RWPE2 (cell line): ENCODE data around the gene REM2.
A peak's percentile ranks its signal among the peaks of the same experiment; 100 is the strongest.

Experiments
- ATAC-seq: fragments of 200-7000 bp; cut with Tn5 transposase; 3 replicates; pipeline ENCODE4 v1.9.1; 2021; ENCODE audit warnings: low read depth
- DNase-seq: peaks from one replicate; pipeline ENCODE4 v3.0.0-alpha.2; 2020; ENCODE audit warnings: low spot score
- H3K27ac ChIP-seq: fragments of 450-650 bp; 2 replicates; pipeline ENCODE4 v1.5.1; 2017; ENCODE audit warnings: mild to moderate bottlenecking; ENCODE audit not compliant: poor library complexity, severe bottlenecking
- H3K27me3 ChIP-seq: fragments of 250-450 bp; sonication (Bioruptor Pico); 2 replicates; pipeline ENCODE4 v1.5.1; 2021; ENCODE audit warnings: mild to moderate bottlenecking, moderate library complexity; ENCODE audit not compliant: insufficient read depth, poor library complexity, severe bottlenecking
- H3K36me3 ChIP-seq: fragments of 250-450 bp; sonication (Bioruptor Pico); 2 replicates; pipeline ENCODE4 v1.5.1; 2020; ENCODE audit warnings: low read depth, mild to moderate bottlenecking, moderate library complexity
- H3K4me1 ChIP-seq: fragments of 250-450 bp; sonication (Bioruptor Pico); 2 replicates; pipeline ENCODE4 v1.5.1; 2021; ENCODE audit warnings: mild to moderate bottlenecking, moderate library complexity; ENCODE audit not compliant: insufficient read depth, poor library complexity, severe bottlenecking
- H3K4me3 ChIP-seq: fragments of 250-450 bp; sonication (Bioruptor Pico); 2 replicates; pipeline ENCODE4 v1.5.1; 2021; ENCODE audit warnings: mild to moderate bottlenecking, moderate library complexity; ENCODE audit not compliant: severe bottlenecking
- H3K9me3 ChIP-seq: fragments of 250-450 bp; sonication (Bioruptor Pico); 2 replicates; pipeline ENCODE4 v1.5.1; 2021; ENCODE audit warnings: mild to moderate bottlenecking, moderate library complexity; ENCODE audit not compliant: severe bottlenecking
- CTCF ChIP-seq: fragments of 450-650 bp; IDR thresholded peaks from one replicate; pipeline ENCODE4 v1.5.1; 2017; ENCODE audit warnings: mild to moderate bottlenecking, moderate library complexity; ENCODE audit not compliant: poor library complexity, severe bottlenecking

The REM2 gene

GRCh38 chr14:22865424-22866405, 17.3 kb upstream of the REM2 start:
- peak; percentile 20 for TF ChIP-seq CTCF
- no peak for ATAC-seq
- Histone ChIP-seq H3K9me3 (no peaks in the 10 kb centered on the region), H3K4me1 (peaks cover 6% of the 10 kb centered on the region), H3K27ac (no peak overlapping the region), H3K27me3 (no peaks in the 10 kb centered on the region), H3K36me3 (no peaks in the 10 kb centered on the region), H3K4me3 (no peak overlapping the region)
- DNase-seq, result peak; percentile 24

GRCh38 chr14:22866874-22867273, 16.1 kb upstream of the REM2 start:
- TF ChIP-seq CTCF, result no peak
- H3K36me3 ChIP-seq, result no peaks in the 10 kb centered on the region
- no peak overlapping the region for H3K27ac ChIP-seq
- H3K4me1 ChIP-seq, result peaks cover 9% of the 10 kb centered on the region
- no peaks in the 10 kb centered on the region for H3K27me3 ChIP-seq
- ATAC-seq (no peak), DNase-seq (no peak)
- H3K9me3 ChIP-seq, result no peaks in the 10 kb centered on the region
- H3K4me3 ChIP-seq, result no peak overlapping the region

GRCh38 chr14:22870811-22871223, 12.2 kb upstream of the REM2 start:
- ATAC-seq, result no peak
- H3K36me3 ChIP-seq, result peaks cover 28% of the 10 kb centered on the region
- TF ChIP-seq CTCF, result no peak
- no peaks in the 10 kb centered on the region for H3K27me3 ChIP-seq
- peak overlapping the region; percentile 91 for H3K27ac ChIP-seq
- H3K9me3 ChIP-seq, result no peaks in the 10 kb centered on the region
- DNase-seq, result no peak
- H3K4me3 ChIP-seq, result peak overlapping the region; percentile 69
- H3K4me1 ChIP-seq, result peaks cover 9% of the 10 kb centered on the region

GRCh38 chr14:22871224-22872032, 11.6 kb upstream of the REM2 start, which contains the start of gene LRP10:
TSS of gene LRP10 (plus strand) at chr14:22871740. CDS start at chr14:22872304, 564 bp downstream.
- Histone ChIP-seq H3K4me1 (peaks cover 9% of the 10 kb centered on the region), H3K27ac (peak within 1 kb of the TSS; percentile 91), H3K36me3 (peaks cover 34% of the 10 kb centered on the region), H3K9me3 (no peaks in the 10 kb centered on the region), H3K27me3 (no peaks in the 10 kb centered on the region), H3K4me3 (peak within 1 kb of the TSS; percentile 69)
- ATAC-seq, result peak; percentile 82
- no peak for TF ChIP-seq CTCF
- DNase-seq, result peak; percentile 96
